K562 (cell line): ENCODE results near the gene CRELD2. TPM values are rescaled to one million over a fixed set of nuclear protein-coding genes. Genes with fewer than 3 reads are reported as not detected.

ENCODE experiments used
- BRD9 ChIP-seq: fragments of 450-650 bp; IDR thresholded peaks from 2 replicates; pipeline ENCODE4 v1.6.1; 2018; ENCODE audit warnings: low read depth; ENCODE audit not compliant: partially characterized antibody
- BRF2 ChIP-seq: IDR thresholded peaks from 3 replicates; pipeline ENCODE4 v1.6.1; 2011; ENCODE audit warnings: borderline replicate concordance, mild to moderate bottlenecking; ENCODE audit not compliant: insufficient read length, insufficient read depth
- CC2D1A ChIP-seq: fragments of 450-650 bp; IDR thresholded peaks from 2 replicates; pipeline ENCODE4 v1.6.1; 2017; ENCODE audit warnings: mild to moderate bottlenecking
- CREM ChIP-seq: IDR thresholded peaks from 2 replicates; pipeline ENCODE4 v1.6.1; 2014; ENCODE audit warnings: antibody characterized with exemption, low read depth
- FOXK2 ChIP-seq, 2 experiments: fragments of 450-650 bp; IDR thresholded peaks in 1 of 2; conservative IDR thresholded peaks in 1 of 2; 2 replicates each; pipeline ENCODE4 v1.6.1; 2016; ENCODE audit warnings: low read depth in 2 of 2, mild to moderate bottlenecking in 1 of 2
- HBP1 ChIP-seq: fragments of 450-650 bp; formaldehyde crosslinking; IDR thresholded peaks from 2 replicates; pipeline ENCODE4 v1.4.0; 2022; ENCODE audit warnings: missing genetic modification characterization
- HDAC1 ChIP-seq, 2 experiments: fragments of 450-650 bp; IDR thresholded peaks; 2 replicates each; pipeline ENCODE4 v1.6.1; 2016 to 2017; ENCODE audit warnings: inconsistent platforms in 1 of 2, mild to moderate bottlenecking in 1 of 2, moderate library complexity in 1 of 2
- LARP7 ChIP-seq: fragments of 450-650 bp; IDR thresholded peaks from 2 replicates; pipeline ENCODE4 v1.6.1; 2016
- MYBL2 ChIP-seq, 2 experiments: fragments of 450-650 bp in 1 of 2; sonication (generic) in 1 of 2; formaldehyde crosslinking in 1 of 2; IDR thresholded peaks; 2 replicates each; pipeline versions ENCODE4 v1.6.1 to v1.8.1; 2017 to 2022; ENCODE audit warnings: borderline replicate concordance in 1 of 2, inconsistent platforms in 1 of 2, low read depth in 1 of 2, mild to moderate bottlenecking in 1 of 2, missing genetic modification reagents in 1 of 2, moderate library complexity in 1 of 2
- NCOA4 ChIP-seq: fragments of 450-650 bp; IDR thresholded peaks from 2 replicates; pipeline ENCODE4 v1.6.1; 2018; ENCODE audit warnings: mild to moderate bottlenecking; ENCODE audit not compliant: partially characterized antibody
- PKNOX1 ChIP-seq: fragments of 450-650 bp; IDR thresholded peaks from 2 replicates; pipeline ENCODE4 v1.6.1; 2016
- SMAD4 ChIP-seq: fragments of 250-450 bp; sonication (Bioruptor Pico); conservative IDR thresholded peaks from 2 replicates; pipeline ENCODE4 v1.8.0; 2021; ENCODE audit warnings: inconsistent platforms, mild to moderate bottlenecking, moderate library complexity
- TRIM24 ChIP-seq, 2 experiments: fragments of 450-650 bp; IDR thresholded peaks; 2 replicates each; pipeline ENCODE4 v1.6.1; 2016
- ZBTB2 ChIP-seq: fragments of 450-650 bp; IDR thresholded peaks from 2 replicates; pipeline ENCODE4 v1.6.1; 2016; ENCODE audit warnings: antibody characterized with exemption
- ZNF124 ChIP-seq: sonication (generic); formaldehyde crosslinking; IDR thresholded peaks from 2 replicates; pipeline ENCODE4 v1.8.1; 2022; ENCODE audit warnings: missing genetic modification reagents
- ZNF224 ChIP-seq: sonication (generic); formaldehyde crosslinking; IDR thresholded peaks from 2 replicates; pipeline ENCODE4 v1.8.0; 2022; ENCODE audit warnings: mild to moderate bottlenecking, missing genetic modification reagents
- ZNF24 ChIP-seq: fragments of 450-650 bp; IDR thresholded peaks from 2 replicates; pipeline ENCODE4 v1.6.1; 2016
- ZNF263 ChIP-seq: sonication (generic); formaldehyde crosslinking; IDR thresholded peaks from 2 replicates; pipeline ENCODE4 v1.8.0; 2022; ENCODE audit warnings: mild to moderate bottlenecking, missing genetic modification reagents, borderline replicate concordance
- polyA plus RNA-seq, 8 experiments: library from polyadenylated mRNA; depleted of rRNA in 4 of 8; stranded (reverse) in 5 of 8; unstranded in 3 of 8; fragments of >200 nt; fragmentation: Nextera tagmentation in 2 of 8; fragmentation: Illumina TruSeq in 1 of 8; extraction: Ambion mirVana in 2 of 8; extraction: Trizol in 1 of 8; gene quantifications; 2 replicates each; pipeline versions ENCODE4 v1.2.1 to v1.2.3, GENCODE V29; 2011 to 2014; ENCODE audit warnings: inconsistent platforms in 1 of 8, missing spikeins in 1 of 8
- total RNA-seq, 7 experiments: library from RNA; depleted of rRNA in 6 of 7; stranded (reverse); fragments of >200 nt in 6 of 7; fragmentation: Illumina TruSeq in 2 of 7; extraction: Trizol in 2 of 7; gene quantifications; 2 replicates each; pipeline versions ENCODE4 v1.2.1 to v1.2.3, GENCODE V29; 2011 to 2021; ENCODE audit warnings: low replicate concordance in 1 of 7

CRELD2 gene
- total and polyA plus RNA-seq, 9 of the 15 experiments (the other 6 are each of a cell fraction or from before 2014, with no cell fraction given): 0.96 to 25.3 (median 8.8) TPM

GRCh38 chr22:49942565-49943404 lies 24.4 kb downstream of the CRELD2 start (continued):
- TF ChIP-seq ZBTB2: peak; percentile 21; the same call in 1 of the 2 replicates
- TF ChIP-seq BRF2: no peak
- TF ChIP-seq MYBL2 (IDR thresholded peaks at IDR 0.05; ENCODE audit: low read depth): peak; percentile 24; the same call in 1 of the 2 replicates
- no peak for TF ChIP-seq MYBL2 (CRISPR knock-in tag; IDR thresholded peaks at IDR 0.05; ENCODE audit: borderline replicate concordance)
- peak in 1 of 2 experiments; percentile 63; a peak in 2 of 4 replicates for TF ChIP-seq HDAC1 (IDR thresholded peaks at IDR 0.05)
- TF ChIP-seq SMAD4: no peak
- 0 out of 2 replicates have a peak, but pooled peaks have one; percentile 16 for TF ChIP-seq CC2D1A
- no peak for TF ChIP-seq HBP1
- no peak for TF ChIP-seq NCOA4
- TF ChIP-seq LARP7: 0 out of 2 replicates have a peak, but pooled peaks have one; percentile 55
- TF ChIP-seq CREM: peak; percentile 13; the same call in 1 of the 2 replicates
- TF ChIP-seq FOXK2 (conservative IDR thresholded peaks at IDR 0.05 in 1 of 2, IDR thresholded peaks at IDR 0.05 in 1 of 2; ENCODE audit: low read depth in 2 of 2): 0 out of 4 replicates have a peak, but pooled peaks of 1 of the 2 experiments have one; percentile 46
- TF ChIP-seq PKNOX1: peak; percentile 57
- no peak for TF ChIP-seq ZNF224 (CRISPR knock-in tag)
- TF ChIP-seq ZNF263 (CRISPR knock-in tag): 0 out of 2 replicates have a peak, but pooled peaks have one; percentile 18
- TF ChIP-seq ZNF124 (CRISPR knock-in tag): no peak
- peak; percentile 100 for TF ChIP-seq ZNF24
- TF ChIP-seq BRD9: no peak
- TF ChIP-seq TRIM24 (IDR thresholded peaks at IDR 0.05): peak; percentile 47 to 55; a peak in 2 of 4 replicates
